Lung (tissue), 12 donors: ENCODE results near the gene EGR4. TPM values are rescaled to one million over a fixed set of nuclear protein-coding genes. Genes with fewer than 3 reads are reported as not detected.
"Not testable (repeated sequence)": the region's sequence is repeated elsewhere in the genome, so short reads cannot be mapped to it uniquely, and the experiment has no call there.

Source experiments
- ATAC-seq: fragments of 200-7000 bp; cut with Tn5 transposase; one replicate; pipeline ENCODE4 v1.9.1; 2020; ENCODE audit warnings: moderate number of reproducible peaks; ENCODE audit not compliant: insufficient read depth, low FRiP score
- DNase-seq, 3 donors: peaks; one replicate each; pipeline ENCODE4 v3.0.0-alpha.2; 2013 to 2017
- H3K27ac ChIP-seq, 2 donors: one replicate each; pipeline ENCODE4 v1.5.1; 2013; ENCODE audit warnings: mild to moderate bottlenecking in 2 of 2, moderate library complexity in 2 of 2, control low read depth in 1 of 2, inconsistent platforms in 1 of 2, low read depth in 1 of 2, low read length in 1 of 2
- H3K27me3 ChIP-seq, 3 donors: one replicate each; pipeline ENCODE4 v1.5.1; 2013; ENCODE audit warnings: low read length in 2 of 3; ENCODE audit not compliant: control insufficient read depth in 3 of 3, insufficient read depth in 3 of 3
- H3K36me3 ChIP-seq, 4 donors: one replicate each; pipeline ENCODE4 v1.5.1; 2013; ENCODE audit warnings: low read length in 4 of 4, mild to moderate bottlenecking in 1 of 4, moderate library complexity in 1 of 4; ENCODE audit not compliant: control insufficient read depth in 4 of 4, insufficient read depth in 4 of 4
- H3K4me1 ChIP-seq, 5 donors: one replicate each; pipeline ENCODE4 v1.5.1; 2013; ENCODE audit warnings: low read length in 5 of 5, mild to moderate bottlenecking in 2 of 5, moderate library complexity in 1 of 5; ENCODE audit not compliant: control insufficient read depth in 5 of 5, insufficient read depth in 5 of 5
- H3K4me3 ChIP-seq: one replicate; pipeline ENCODE4 v1.5.1; 2013; ENCODE audit warnings: mild to moderate bottlenecking, control low read depth, moderate library complexity
- H3K9ac ChIP-seq, 2 donors: one replicate each; pipeline ENCODE4 v1.5.1; 2013; ENCODE audit warnings: low read length in 2 of 2, control low read depth in 1 of 2; ENCODE audit not compliant: insufficient read depth in 1 of 2
- H3K9me3 ChIP-seq, 4 donors: one replicate each; pipeline ENCODE4 v1.5.1; 2013; ENCODE audit warnings: low read length in 3 of 4, mild to moderate bottlenecking in 1 of 4, moderate library complexity in 1 of 4; ENCODE audit not compliant: control insufficient read depth in 4 of 4, insufficient read depth in 3 of 4
- CTCF ChIP-seq: IDR thresholded peaks from 2 replicates; pipeline ENCODE4 v1.5.1; 2012; ENCODE audit warnings: mild to moderate bottlenecking; ENCODE audit errors: control extremely low read depth, extremely low read depth
- WGBS, 2 donors: extraction: QIAGEN DNeasy Blood & Tissue Kit; methylation state at CpG; one replicate each; pipeline ENCODE4 v1.1.7; 2013; 5-methylcytosine and 5-hydroxymethylcytosine counted together
- polyA plus RNA-seq, 2 donors: library from polyadenylated mRNA; stranded (reverse); fragments of 200-250 nt; gene quantifications; one replicate each; pipeline ENCODE4 v1.2.1, GENCODE V29; 2013
- total RNA-seq, 2 donors: library from RNA; depleted of rRNA in 1 of 2; stranded (reverse); fragments of >200 nt in 1 of 2; gene quantifications; one replicate each; pipeline ENCODE4 v1.2.1, GENCODE V29; 2014 to 2021
- donor health status: control.
- donor health status: control.
- donor health status: Bipolar disorder and iron deficiency.
- donor health status: healthy.
- donor health status: DM: yes; HTN: yes; CAD: no.

EGR4 gene
- total and polyA plus RNA-seq, 4 donors: 0.30 TPM; not detected in 3

- Histone ChIP-seq H3K36me3 (peaks cover 0 to 3% (median 0%) of the 10 kb centered on the region in 4 donors), H3K27ac (no peak overlapping the region), H3K4me1 (peaks cover 0 to 7% (median 0%) of the 10 kb centered on the region in 5 donors), H3K27me3 (peaks cover 0 to 19% (median 13%) of the 10 kb centered on the region in 3 donors), H3K4me3 (no peak overlapping the region), H3K9me3 (peaks cover 0 to 4% (median 0%) of the 10 kb centered on the region in 4 donors), H3K9ac (no peak overlapping the region)
- 95 to 96% methylated on average over 16 of the region's 16 CpGs for WGBS, 2 donors
- DNase-seq (no peak), ATAC-seq (no peak)
- TF ChIP-seq CTCF: no peak
Observed at GRCh38 chr2:73263540-73264331, 29.6 kb downstream of the EGR4 start.

DNA sequence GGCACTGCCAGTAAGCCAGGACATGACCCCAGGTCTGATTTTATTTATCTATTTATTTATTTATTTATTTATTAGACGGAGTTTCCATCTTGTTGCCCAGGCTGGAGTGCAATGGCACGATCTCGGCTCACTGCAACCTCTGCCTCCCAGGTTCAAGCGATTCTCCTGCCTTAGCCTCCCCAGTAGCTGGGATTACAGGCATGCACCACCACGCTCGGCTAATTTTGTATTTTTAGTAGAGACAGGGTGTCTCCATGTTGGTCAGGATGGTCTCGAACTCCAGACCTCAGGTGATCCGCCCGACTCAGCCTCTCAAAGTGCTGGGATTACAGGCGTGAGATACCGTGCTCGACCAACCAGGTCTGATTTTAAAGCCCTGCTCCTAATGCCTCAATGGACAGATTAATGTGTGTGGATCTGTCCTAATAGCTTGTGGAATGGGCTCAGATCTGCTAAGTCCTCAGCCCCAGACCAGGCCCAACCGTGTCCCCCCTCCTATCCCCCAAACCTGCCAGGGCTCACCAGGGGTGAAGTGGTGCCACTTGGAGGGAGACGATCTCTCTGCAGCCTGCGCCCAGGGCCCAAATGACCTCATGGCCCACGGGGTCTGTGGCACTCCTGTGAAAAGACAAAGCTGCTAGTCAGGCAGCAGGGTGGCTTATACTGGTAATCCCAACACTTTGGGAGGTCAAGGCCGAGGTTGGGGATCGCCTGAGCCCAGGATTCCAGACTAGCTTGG, 30.5 kb downstream of the EGR4 start:
- not testable (repeated sequence) for H3K4me1 ChIP-seq, DNase-seq, ATAC-seq, H3K27ac ChIP-seq, H3K36me3 ChIP-seq, H3K9ac ChIP-seq, H3K4me3 ChIP-seq, H3K9me3 ChIP-seq
- 91 to 94% methylated on average over 18 of the region's 18 CpGs for WGBS, 2 donors
- peaks cover 0 to 11% (median 4%) of the 10 kb centered on the region in 3 donors for H3K27me3 ChIP-seq

DNA sequence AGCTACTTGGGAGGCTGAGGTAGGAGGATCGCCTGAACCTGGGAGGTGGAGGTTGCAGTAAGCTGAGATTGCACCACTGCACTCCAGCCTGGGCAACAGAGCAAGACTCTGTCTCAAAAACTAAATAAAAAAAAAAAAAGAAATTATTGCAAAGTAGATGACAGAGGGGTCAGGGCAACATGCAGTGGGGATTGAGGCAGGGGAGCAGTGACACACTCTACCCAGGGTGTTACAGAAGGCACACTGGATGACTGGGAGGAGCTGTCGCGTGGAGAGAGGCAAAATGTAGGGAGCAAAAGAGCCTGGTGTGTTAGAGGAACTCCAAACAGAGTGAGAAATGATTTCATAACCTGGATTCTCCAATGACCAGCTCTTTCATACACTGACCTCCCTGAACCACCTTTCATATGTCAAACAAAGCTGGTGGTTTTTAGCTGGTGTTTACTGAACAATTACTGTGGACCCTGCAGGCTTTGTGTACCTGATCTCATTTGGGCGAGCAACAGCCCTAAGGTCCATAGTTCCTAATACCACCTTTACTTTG, 31.2 kb downstream of the EGR4 start:
- TF ChIP-seq CTCF: no peak
- 96 to 98% methylated on average over 4 of the region's 4 CpGs for WGBS, 2 donors
- H3K27ac ChIP-seq: no peak overlapping the region
- peaks cover 0 to 4% (median 3%) of the 10 kb centered on the region in 3 donors for H3K27me3 ChIP-seq
- no peaks in the 10 kb centered on the region for H3K9me3 ChIP-seq
- H3K9ac ChIP-seq: no peak overlapping the region
- no peak overlapping the region for H3K4me3 ChIP-seq
- no peak for DNase-seq
- peaks cover 0 to 3% (median 0%) of the 10 kb centered on the region in 4 donors for H3K36me3 ChIP-seq
- peaks cover 0 to 3% (median 0%) of the 10 kb centered on the region in 5 donors for H3K4me1 ChIP-seq
- ATAC-seq: no peak
